Neural cell (in vitro differentiated cells): ENCODE measurements around the gene HEG1. TPM values are rescaled to one million over a fixed set of nuclear protein-coding genes. Genes with fewer than 3 reads are reported as not detected.

Experiments
- H2AFZ ChIP-seq: fragments of 200-600, 300-800 bp; sonication (generic), shearing (Covaris generic); 2 replicates; pipeline ENCODE4 v1.6.0; 2014; ENCODE audit warnings: low read depth, mild to moderate bottlenecking, antibody characterized with exemption, low read length, moderate library complexity
- H3F3A ChIP-seq: fragments of 200-600 bp; shearing (Covaris generic); 2 replicates; pipeline ENCODE4 v1.6.1; 2016; ENCODE audit warnings: mild to moderate bottlenecking, moderate library complexity, mixed read lengths, antibody characterized with exemption, low read length; ENCODE audit not compliant: insufficient read depth, poor library complexity, severe bottlenecking
- H3K27ac ChIP-seq: fragments of 200-600, 300-800 bp; sonication (generic), shearing (Covaris generic); 2 replicates; pipeline ENCODE4 v1.5.1; 2014; ENCODE audit warnings: mild to moderate bottlenecking, low read length, moderate library complexity
- H3K27me3 ChIP-seq: fragments of 300-800, 200-600 bp; sonication (generic), shearing (Covaris generic); 2 replicates; pipeline ENCODE4 v1.6.0; 2014; ENCODE audit warnings: mild to moderate bottlenecking, low read depth, low read length, moderate library complexity; ENCODE audit not compliant: insufficient read depth
- H3K36me3 ChIP-seq: fragments of 300-800, 200-600 bp; sonication (generic), shearing (Covaris generic); 2 replicates; pipeline ENCODE4 v1.5.1; 2014; ENCODE audit warnings: mild to moderate bottlenecking, antibody characterized with exemption, low read length, moderate library complexity; ENCODE audit not compliant: insufficient read depth
- H3K4me2 ChIP-seq: fragments of 300-800, 200-600 bp; sonication (generic), shearing (Covaris generic); 2 replicates; pipeline ENCODE4 v1.6.0; 2014; ENCODE audit warnings: mild to moderate bottlenecking, low read length
- H3K4me3 ChIP-seq: fragments of 300-800, 200-600 bp; sonication (generic), shearing (Covaris generic); 2 replicates; pipeline ENCODE4 v1.5.1; 2014; ENCODE audit warnings: mild to moderate bottlenecking, low read length, moderate library complexity
- H3K79me2 ChIP-seq: fragments of 200-600 bp; shearing (Covaris generic); replicated peaks from 2 replicates; pipeline ENCODE4 v1.6.0; 2014; ENCODE audit warnings: mild to moderate bottlenecking, low read length, moderate library complexity; ENCODE audit not compliant: insufficient read depth
- H3K9ac ChIP-seq: fragments of 300-800, 200-600 bp; sonication (generic), shearing (Covaris generic); 2 replicates; pipeline ENCODE4 v1.6.1; 2016; ENCODE audit warnings: mild to moderate bottlenecking, low read length, mixed read lengths
- H3K9me2 ChIP-seq: fragments of 200-600 bp; shearing (Covaris generic); 2 replicates; pipeline ENCODE4 v1.6.1; 2016; ENCODE audit warnings: mild to moderate bottlenecking, low read length, mixed read lengths; ENCODE audit not compliant: insufficient read depth
- H3K9me3 ChIP-seq: fragments of 200-600, 300-800 bp; sonication (generic), shearing (Covaris generic); 2 replicates; pipeline ENCODE4 v1.6.1; 2016; ENCODE audit warnings: mild to moderate bottlenecking, mixed run types, low read length, moderate library complexity, mixed read lengths
- H4K20me1 ChIP-seq: fragments of 200-600 bp; shearing (Covaris generic); 2 replicates; pipeline ENCODE4 v1.6.1; 2016; ENCODE audit warnings: mild to moderate bottlenecking, mixed run types; ENCODE audit not compliant: insufficient read depth
- EP300 ChIP-seq: fragments of 450-650 bp; conservative IDR thresholded peaks from 2 replicates; pipeline ENCODE4 v1.6.1; 2014; ENCODE audit warnings: antibody characterized with exemption, mild to moderate bottlenecking, moderate library complexity; ENCODE audit not compliant: poor library complexity, severe bottlenecking
- MXI1 ChIP-seq: fragments of 450-650 bp; conservative IDR thresholded peaks from 2 replicates; pipeline ENCODE4 v1.6.1; 2014; ENCODE audit warnings: antibody characterized with exemption, mild to moderate bottlenecking; ENCODE audit not compliant: poor library complexity, severe bottlenecking
- POLR2AphosphoS5 ChIP-seq: IDR thresholded peaks from 2 replicates; pipeline ENCODE4 v1.6.1; 2012
- RAD21 ChIP-seq: fragments of 450-650 bp; conservative IDR thresholded peaks from 2 replicates; pipeline ENCODE4 v1.6.1; 2014; ENCODE audit warnings: antibody characterized with exemption, mild to moderate bottlenecking, moderate library complexity
- TAF1 ChIP-seq: IDR thresholded peaks from 2 replicates; pipeline ENCODE4 v1.6.1; 2012; ENCODE audit warnings: low read depth
- polyA plus RNA-seq: library from polyadenylated mRNA; depleted of rRNA; stranded (reverse); fragments of >200 nt; gene quantifications from 2 replicates; pipeline ENCODE4 v1.2.3, GENCODE V29; 2014
- TF ChIP-seq, protein P1 (sequence below): IDR thresholded peaks from 2 replicates; pipeline ENCODE4 v1.6.1; 2012; ENCODE audit warnings: borderline replicate concordance
- TF ChIP-seq, protein P2 (sequence below): fragments of 450-650 bp; IDR thresholded peaks from 2 replicates; pipeline ENCODE4 v1.5.1; 2014; ENCODE audit warnings: antibody characterized with exemption, mild to moderate bottlenecking, moderate library complexity; ENCODE audit not compliant: poor library complexity, severe bottlenecking

The HEG1 gene
- polyA plus RNA-seq, 1 donor from 2014 or later = 0.48 TPM

DNA sequence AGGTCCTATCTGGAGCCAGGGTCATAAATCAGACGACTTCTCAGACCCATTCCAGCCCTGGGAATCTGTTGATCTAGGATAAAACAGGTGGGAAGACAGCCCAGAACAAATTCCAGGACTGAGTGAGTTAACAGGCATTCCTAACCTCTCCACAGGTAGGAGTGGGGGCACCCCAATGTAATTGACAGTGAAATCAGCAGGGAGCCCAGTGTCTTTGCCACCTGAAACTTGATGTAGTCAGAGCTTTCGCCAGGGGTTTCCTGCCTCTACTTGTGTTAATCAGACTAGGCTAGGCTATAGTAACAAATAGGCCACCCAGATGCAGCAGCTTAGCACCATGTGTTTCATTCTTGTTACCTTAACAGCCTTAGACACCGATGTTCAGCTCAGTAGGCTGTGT lies 2.7 kb upstream of the HEG1 start:
- H4K20me1 ChIP-seq = no peaks in the 10 kb centered on the region
- no peak for TF ChIP-seq TAF1
- TF ChIP-seq EP300 = no peak
- TF ChIP-seq, protein P1, sequence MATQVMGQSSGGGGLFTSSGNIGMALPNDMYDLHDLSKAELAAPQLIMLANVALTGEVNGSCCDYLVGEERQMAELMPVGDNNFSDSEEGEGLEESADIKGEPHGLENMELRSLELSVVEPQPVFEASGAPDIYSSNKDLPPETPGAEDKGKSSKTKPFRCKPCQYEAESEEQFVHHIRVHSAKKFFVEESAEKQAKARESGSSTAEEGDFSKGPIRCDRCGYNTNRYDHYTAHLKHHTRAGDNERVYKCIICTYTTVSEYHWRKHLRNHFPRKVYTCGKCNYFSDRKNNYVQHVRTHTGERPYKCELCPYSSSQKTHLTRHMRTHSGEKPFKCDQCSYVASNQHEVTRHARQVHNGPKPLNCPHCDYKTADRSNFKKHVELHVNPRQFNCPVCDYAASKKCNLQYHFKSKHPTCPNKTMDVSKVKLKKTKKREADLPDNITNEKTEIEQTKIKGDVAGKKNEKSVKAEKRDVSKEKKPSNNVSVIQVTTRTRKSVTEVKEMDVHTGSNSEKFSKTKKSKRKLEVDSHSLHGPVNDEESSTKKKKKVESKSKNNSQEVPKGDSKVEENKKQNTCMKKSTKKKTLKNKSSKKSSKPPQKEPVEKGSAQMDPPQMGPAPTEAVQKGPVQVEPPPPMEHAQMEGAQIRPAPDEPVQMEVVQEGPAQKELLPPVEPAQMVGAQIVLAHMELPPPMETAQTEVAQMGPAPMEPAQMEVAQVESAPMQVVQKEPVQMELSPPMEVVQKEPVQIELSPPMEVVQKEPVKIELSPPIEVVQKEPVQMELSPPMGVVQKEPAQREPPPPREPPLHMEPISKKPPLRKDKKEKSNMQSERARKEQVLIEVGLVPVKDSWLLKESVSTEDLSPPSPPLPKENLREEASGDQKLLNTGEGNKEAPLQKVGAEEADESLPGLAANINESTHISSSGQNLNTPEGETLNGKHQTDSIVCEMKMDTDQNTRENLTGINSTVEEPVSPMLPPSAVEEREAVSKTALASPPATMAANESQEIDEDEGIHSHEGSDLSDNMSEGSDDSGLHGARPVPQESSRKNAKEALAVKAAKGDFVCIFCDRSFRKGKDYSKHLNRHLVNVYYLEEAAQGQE = no peak
- TF ChIP-seq, protein P2, sequence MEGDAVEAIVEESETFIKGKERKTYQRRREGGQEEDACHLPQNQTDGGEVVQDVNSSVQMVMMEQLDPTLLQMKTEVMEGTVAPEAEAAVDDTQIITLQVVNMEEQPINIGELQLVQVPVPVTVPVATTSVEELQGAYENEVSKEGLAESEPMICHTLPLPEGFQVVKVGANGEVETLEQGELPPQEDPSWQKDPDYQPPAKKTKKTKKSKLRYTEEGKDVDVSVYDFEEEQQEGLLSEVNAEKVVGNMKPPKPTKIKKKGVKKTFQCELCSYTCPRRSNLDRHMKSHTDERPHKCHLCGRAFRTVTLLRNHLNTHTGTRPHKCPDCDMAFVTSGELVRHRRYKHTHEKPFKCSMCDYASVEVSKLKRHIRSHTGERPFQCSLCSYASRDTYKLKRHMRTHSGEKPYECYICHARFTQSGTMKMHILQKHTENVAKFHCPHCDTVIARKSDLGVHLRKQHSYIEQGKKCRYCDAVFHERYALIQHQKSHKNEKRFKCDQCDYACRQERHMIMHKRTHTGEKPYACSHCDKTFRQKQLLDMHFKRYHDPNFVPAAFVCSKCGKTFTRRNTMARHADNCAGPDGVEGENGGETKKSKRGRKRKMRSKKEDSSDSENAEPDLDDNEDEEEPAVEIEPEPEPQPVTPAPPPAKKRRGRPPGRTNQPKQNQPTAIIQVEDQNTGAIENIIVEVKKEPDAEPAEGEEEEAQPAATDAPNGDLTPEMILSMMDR = no peak
- no peaks in the 10 kb centered on the region for H3F3A ChIP-seq
- no peak overlapping the region for H3K27ac ChIP-seq
- H3K9me2 ChIP-seq = no peaks in the 10 kb centered on the region
- no peaks in the 10 kb centered on the region for H3K79me2 ChIP-seq
- no peaks in the 10 kb centered on the region for H3K36me3 ChIP-seq
- peaks cover 28% of the 10 kb centered on the region for H3K27me3 ChIP-seq
- no peak overlapping the region for H3K9ac ChIP-seq
- no peaks in the 10 kb centered on the region for H3K9me3 ChIP-seq
- H3K4me3 ChIP-seq = no peak overlapping the region
- H2AFZ ChIP-seq = no peak overlapping the region
- no peak overlapping the region for H3K4me2 ChIP-seq

DNA sequence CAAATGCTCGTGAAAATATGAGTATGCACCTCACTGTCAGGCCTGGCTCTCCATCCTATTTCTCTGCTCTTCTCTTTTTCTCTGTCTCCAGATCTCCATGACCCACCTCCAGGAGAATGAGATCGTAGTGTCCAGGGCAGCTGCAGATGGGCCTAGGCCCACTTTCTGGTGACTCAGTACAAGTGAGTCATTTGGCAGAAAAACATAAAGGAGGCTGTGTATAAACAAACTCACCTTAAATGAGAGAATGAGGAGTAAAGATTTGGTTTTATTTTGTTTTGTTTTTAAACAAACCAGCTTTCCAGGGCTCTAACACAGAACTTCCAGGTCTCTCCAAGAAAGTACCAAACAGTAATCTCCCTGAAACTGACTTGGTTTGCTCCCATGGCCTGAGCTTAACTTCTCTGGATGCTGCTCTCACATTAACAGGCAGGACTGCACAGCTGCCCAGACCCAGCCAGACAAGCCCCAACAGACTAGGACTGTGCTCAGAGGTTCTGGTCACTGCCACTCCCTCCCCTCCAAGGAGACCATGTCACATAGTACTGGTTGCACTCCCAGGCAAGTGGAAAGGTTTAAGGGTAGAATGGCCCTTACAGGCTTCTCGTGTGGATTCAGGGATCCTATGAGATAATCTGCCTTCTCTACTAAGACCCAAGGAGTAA lies 1.5 kb upstream of the HEG1 start:
- Histone ChIP-seq H3K79me2 (no peaks in the 10 kb centered on the region), H3K27ac (no peak overlapping the region), H3K9me3 (no peaks in the 10 kb centered on the region), H2AFZ (no peak overlapping the region), H3F3A (no peaks in the 10 kb centered on the region), H3K36me3 (no peaks in the 10 kb centered on the region), H3K9ac (no peak overlapping the region), H3K4me3 (no peak overlapping the region), H4K20me1 (no peaks in the 10 kb centered on the region), H3K4me2 (no peak overlapping the region), H3K27me3 (peaks cover 32% of the 10 kb centered on the region), H3K9me2 (no peaks in the 10 kb centered on the region)
- TF ChIP-seq, protein P1 = no peak
- TF ChIP-seq TAF1 (no peak), EP300 (no peak), MXI1 (no peak), POLR2AphosphoS5 (no peak), RAD21 (no peak)
- TF ChIP-seq, protein P2 = no peak
